Measurements from ENCODE around the gene LRFN2.

DNA sequence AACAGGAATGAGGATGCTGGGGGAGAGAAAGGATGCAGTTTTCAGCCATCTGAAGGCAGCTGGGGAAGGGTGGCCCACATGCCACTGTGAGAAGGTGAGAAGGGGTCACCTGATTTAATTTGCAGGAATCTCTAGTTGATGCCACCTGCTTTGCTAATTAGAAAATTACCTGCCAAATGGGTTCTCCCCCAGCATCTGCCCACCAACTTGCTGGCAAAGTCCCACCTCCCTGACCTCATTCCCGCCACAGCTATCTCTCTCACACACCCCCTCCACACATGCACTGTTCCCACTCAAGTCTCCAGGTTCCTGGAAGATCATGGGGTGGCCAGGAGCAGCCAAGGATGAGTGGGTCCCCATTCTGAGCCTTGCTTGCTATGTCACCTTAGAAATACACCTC is 70.7 kb downstream of the LRFN2 start:
- TF ChIP-seq POLR2A (IDR thresholded peaks at IDR 0.05): no peak
- TF ChIP-seq, protein P1, sequence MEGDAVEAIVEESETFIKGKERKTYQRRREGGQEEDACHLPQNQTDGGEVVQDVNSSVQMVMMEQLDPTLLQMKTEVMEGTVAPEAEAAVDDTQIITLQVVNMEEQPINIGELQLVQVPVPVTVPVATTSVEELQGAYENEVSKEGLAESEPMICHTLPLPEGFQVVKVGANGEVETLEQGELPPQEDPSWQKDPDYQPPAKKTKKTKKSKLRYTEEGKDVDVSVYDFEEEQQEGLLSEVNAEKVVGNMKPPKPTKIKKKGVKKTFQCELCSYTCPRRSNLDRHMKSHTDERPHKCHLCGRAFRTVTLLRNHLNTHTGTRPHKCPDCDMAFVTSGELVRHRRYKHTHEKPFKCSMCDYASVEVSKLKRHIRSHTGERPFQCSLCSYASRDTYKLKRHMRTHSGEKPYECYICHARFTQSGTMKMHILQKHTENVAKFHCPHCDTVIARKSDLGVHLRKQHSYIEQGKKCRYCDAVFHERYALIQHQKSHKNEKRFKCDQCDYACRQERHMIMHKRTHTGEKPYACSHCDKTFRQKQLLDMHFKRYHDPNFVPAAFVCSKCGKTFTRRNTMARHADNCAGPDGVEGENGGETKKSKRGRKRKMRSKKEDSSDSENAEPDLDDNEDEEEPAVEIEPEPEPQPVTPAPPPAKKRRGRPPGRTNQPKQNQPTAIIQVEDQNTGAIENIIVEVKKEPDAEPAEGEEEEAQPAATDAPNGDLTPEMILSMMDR (IDR thresholded peaks at IDR 0.05): no peak

All from prostate gland (tissue), 2 donors.